Measurements from ENCODE around the gene DHX16.

Gene DHX16

GRCh38 chr6:30683980-30684338 lies 11.2 kb upstream of the DHX16 start:
- no peak for DNase-seq (ENCODE audit: low spot score)
- TF ChIP-seq, protein P1, sequence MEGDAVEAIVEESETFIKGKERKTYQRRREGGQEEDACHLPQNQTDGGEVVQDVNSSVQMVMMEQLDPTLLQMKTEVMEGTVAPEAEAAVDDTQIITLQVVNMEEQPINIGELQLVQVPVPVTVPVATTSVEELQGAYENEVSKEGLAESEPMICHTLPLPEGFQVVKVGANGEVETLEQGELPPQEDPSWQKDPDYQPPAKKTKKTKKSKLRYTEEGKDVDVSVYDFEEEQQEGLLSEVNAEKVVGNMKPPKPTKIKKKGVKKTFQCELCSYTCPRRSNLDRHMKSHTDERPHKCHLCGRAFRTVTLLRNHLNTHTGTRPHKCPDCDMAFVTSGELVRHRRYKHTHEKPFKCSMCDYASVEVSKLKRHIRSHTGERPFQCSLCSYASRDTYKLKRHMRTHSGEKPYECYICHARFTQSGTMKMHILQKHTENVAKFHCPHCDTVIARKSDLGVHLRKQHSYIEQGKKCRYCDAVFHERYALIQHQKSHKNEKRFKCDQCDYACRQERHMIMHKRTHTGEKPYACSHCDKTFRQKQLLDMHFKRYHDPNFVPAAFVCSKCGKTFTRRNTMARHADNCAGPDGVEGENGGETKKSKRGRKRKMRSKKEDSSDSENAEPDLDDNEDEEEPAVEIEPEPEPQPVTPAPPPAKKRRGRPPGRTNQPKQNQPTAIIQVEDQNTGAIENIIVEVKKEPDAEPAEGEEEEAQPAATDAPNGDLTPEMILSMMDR (conservative IDR thresholded peaks at IDR 0.05; ENCODE audit: low read depth), result no peak
- peak overlapping the region; percentile 97 for H3K27ac ChIP-seq
- CTCF ChIA-PET, result interaction anchor here (1.7 to 2.9 kb wide), 2 partner anchors 39 to 47 kb away, joined by 10 to 12 read pairs; no protein-coding TSS in a partner anchor
- POLR2A ChIA-PET (ENCODE audit: low non-redundant PET), result no interaction called here

GRCh38 chr6:30683183-30683979 lies 10.6 kb upstream of the DHX16 start:
- ChIA-PET POLR2A (ENCODE audit: low non-redundant PET) (no interaction called here), CTCF (interaction anchor here (2.9 kb wide), 1 partner anchor 39 kb away, joined by 12 read pairs; no protein-coding TSS in a partner anchor)
- H3K27ac ChIP-seq, result peak overlapping the region; percentile 97
- no peak for DNase-seq (ENCODE audit: low spot score)
- TF ChIP-seq, protein P1 (conservative IDR thresholded peaks at IDR 0.05; ENCODE audit: low read depth), result no peak

- POLR2A ChIA-PET (ENCODE audit: low non-redundant PET), result no interaction called here
- peak; percentile 68 for DNase-seq (ENCODE audit: low spot score)
- CTCF ChIA-PET, result interaction anchor here (0.7 to 5.3 kb wide), 3 partner anchors 40 to 141 kb away, joined by 3 to 31 read pairs (median 27); no protein-coding TSS in a partner anchor
- H3K27ac ChIP-seq, result peak overlapping the region; percentile 97
- TF ChIP-seq, protein P1 (conservative IDR thresholded peaks at IDR 0.05; ENCODE audit: low read depth), result no peak
Observed at GRCh38 chr6:30682143-30683117, 9.6 kb upstream of the DHX16 start.

GRCh38 chr6:30681766-30682142 lies 8.9 kb upstream of the DHX16 start:
- no peak for DNase-seq (ENCODE audit: low spot score)
- CTCF ChIA-PET, result interaction anchor here (0.6 to 5.3 kb wide), 3 partner anchors 41 to 192 kb away, joined by 5 to 31 read pairs (median 27); no protein-coding TSS in a partner anchor

DNA sequence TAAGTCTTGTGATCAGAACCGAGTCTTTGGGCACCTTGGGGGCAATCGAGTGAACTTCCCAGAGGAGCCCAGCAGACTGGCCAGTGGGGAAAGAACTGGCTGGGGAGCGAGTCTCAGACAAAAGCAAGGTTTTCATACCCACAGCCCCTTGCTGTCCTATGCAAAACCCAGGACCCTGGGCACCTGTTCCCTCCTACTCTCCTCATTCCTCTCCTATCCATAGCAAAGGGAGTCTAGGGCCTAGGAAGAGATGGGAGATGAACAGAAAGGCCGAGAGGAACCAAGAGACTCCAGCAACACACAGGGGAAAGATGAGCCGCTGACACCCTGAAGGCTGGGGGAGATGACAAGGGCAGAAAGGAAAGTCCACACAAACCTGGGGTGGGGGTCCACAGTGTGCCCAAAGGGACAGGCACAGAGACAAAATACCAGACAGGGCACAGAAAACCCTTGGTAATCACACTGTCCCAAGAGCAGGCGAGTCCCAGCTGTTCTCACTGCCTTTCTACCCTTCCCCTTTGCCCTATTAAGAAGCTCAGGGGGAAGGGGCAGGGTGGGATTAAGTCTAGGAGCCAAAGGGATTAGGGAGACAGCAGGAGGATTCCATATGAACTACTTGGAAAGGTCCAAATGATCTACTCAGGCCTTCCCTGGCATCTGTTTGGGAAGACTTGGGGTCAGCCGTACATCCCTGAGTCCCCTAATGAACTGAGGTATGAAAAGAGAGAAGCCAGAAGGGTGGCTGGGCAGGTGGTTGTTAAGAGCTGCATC lies 7.1 kb upstream of the DHX16 start:
- no peak for DNase-seq (ENCODE audit: low spot score)
- CTCF ChIA-PET, result interaction anchor here (0.6 to 5.3 kb wide), 6 partner anchors 8 to 50 kb away, joined by 3 to 31 read pairs (median 4); no protein-coding TSS in a partner anchor
- POLR2A ChIA-PET (ENCODE audit: low non-redundant PET), result interaction anchor here (0.7 kb wide), 1 partner anchor 146 kb away, joined by 3 read pairs; no protein-coding TSS in a partner anchor
- peak overlapping the region; percentile 97 for H3K27ac ChIP-seq
- TF ChIP-seq, protein P1 (conservative IDR thresholded peaks at IDR 0.05; ENCODE audit: low read depth), result no peak

More at GRCh38 chr6:30681766-30682142, 8.9 kb upstream of the DHX16 start:
- peak overlapping the region; percentile 97 for H3K27ac ChIP-seq
- TF ChIP-seq, protein P1 (conservative IDR thresholded peaks at IDR 0.05; ENCODE audit: low read depth), result no peak
- POLR2A ChIA-PET (ENCODE audit: low non-redundant PET), result no interaction called here
